HEK293 (cell line): Measurements from ENCODE around the gene C21orf91.

ENCODE experiments used
- HIC1 ChIP-seq: fragments of 450-650 bp; formaldehyde crosslinking; IDR thresholded peaks from 2 replicates; pipeline ENCODE4 v1.5.1; 2016; ENCODE audit warnings: missing biosample characterization, missing genetic modification characterization
- HOXC10 ChIP-seq: sonication (generic); formaldehyde crosslinking; IDR thresholded peaks from 2 replicates; pipeline ENCODE4 v1.8.1; 2023; ENCODE audit warnings: mild to moderate bottlenecking, missing genetic modification reagents
- IKZF3 ChIP-seq: fragments of 450-650 bp; IDR thresholded peaks from 2 replicates; pipeline ENCODE4 v1.5.0; 2018; ENCODE audit warnings: missing biosample characterization, mild to moderate bottlenecking, missing genetic modification characterization, moderate library complexity
- KLF1 ChIP-seq: fragments of 450-650 bp; formaldehyde crosslinking; IDR thresholded peaks from 2 replicates; pipeline ENCODE4 v1.5.1; 2016; ENCODE audit warnings: missing biosample characterization, missing genetic modification characterization
- KLF9 ChIP-seq: fragments of 450-650 bp; formaldehyde crosslinking; IDR thresholded peaks from 2 replicates; pipeline ENCODE4 v1.5.1; 2016; ENCODE audit warnings: missing biosample characterization, missing genetic modification characterization, low read depth
- MYNN ChIP-seq: fragments of 450-650 bp; formaldehyde crosslinking; IDR thresholded peaks from 2 replicates; pipeline ENCODE4 v1.5.1; 2016; ENCODE audit warnings: missing biosample characterization, missing genetic modification characterization, borderline replicate concordance
- PATZ1 ChIP-seq: fragments of 450-650 bp; formaldehyde crosslinking; IDR thresholded peaks from 2 replicates; pipeline ENCODE4 v1.5.1; 2016; ENCODE audit warnings: missing biosample characterization, missing genetic modification characterization
- SP2 ChIP-seq: fragments of 450-650 bp; formaldehyde crosslinking; IDR thresholded peaks from 2 replicates; pipeline ENCODE4 v1.5.1; 2016; ENCODE audit warnings: missing biosample characterization, missing genetic modification characterization
- ZBTB1 ChIP-seq: fragments of 450-650 bp; formaldehyde crosslinking; IDR thresholded peaks from 2 replicates; pipeline ENCODE4 v1.5.1; 2016; ENCODE audit warnings: missing biosample characterization, missing genetic modification characterization
- ZBTB21 ChIP-seq: fragments of 450-650 bp; formaldehyde crosslinking; IDR thresholded peaks from 2 replicates; pipeline ENCODE4 v1.5.1; 2017; ENCODE audit warnings: missing biosample characterization, missing genetic modification characterization
- ZBTB48 ChIP-seq: fragments of 450-650 bp; formaldehyde crosslinking; IDR thresholded peaks from 2 replicates; pipeline ENCODE4 v1.5.1; 2016; ENCODE audit warnings: missing biosample characterization, missing genetic modification characterization
- ZNF132 ChIP-seq: fragments of 450-650 bp; formaldehyde crosslinking; IDR thresholded peaks from 2 replicates; pipeline ENCODE4 v1.5.1; 2017; ENCODE audit warnings: missing biosample characterization, missing genetic modification characterization, borderline replicate concordance
- ZNF24 ChIP-seq: fragments of 450-650 bp; formaldehyde crosslinking; IDR thresholded peaks from 2 replicates; pipeline ENCODE4 v1.5.1; 2016; ENCODE audit warnings: missing biosample characterization, missing genetic modification characterization
- ZNF26 ChIP-seq: fragments of 450-650 bp; formaldehyde crosslinking; IDR thresholded peaks from 2 replicates; pipeline ENCODE4 v1.5.1; 2016; ENCODE audit warnings: missing biosample characterization, missing genetic modification characterization
- ZNF266 ChIP-seq: fragments of 450-650 bp; formaldehyde crosslinking; IDR thresholded peaks from 2 replicates; pipeline ENCODE4 v1.5.1; 2016; ENCODE audit warnings: missing biosample characterization, missing genetic modification characterization, low read depth
- ZNF335 ChIP-seq: fragments of 450-650 bp; formaldehyde crosslinking; conservative IDR thresholded peaks from 2 replicates; pipeline ENCODE4 v1.5.1; 2016; ENCODE audit warnings: missing biosample characterization, missing genetic modification characterization
- ZNF366 ChIP-seq: fragments of 450-650 bp; formaldehyde crosslinking; conservative IDR thresholded peaks from 2 replicates; pipeline ENCODE4 v1.5.1; 2016; ENCODE audit warnings: missing biosample characterization, missing genetic modification characterization
- ZNF391 ChIP-seq: fragments of 450-650 bp; formaldehyde crosslinking; IDR thresholded peaks from 2 replicates; pipeline ENCODE4 v1.5.1; 2016; ENCODE audit warnings: low read depth, missing biosample characterization, missing genetic modification characterization, borderline replicate concordance
- ZNF394 ChIP-seq: fragments of 450-650 bp; formaldehyde crosslinking; IDR thresholded peaks from 2 replicates; pipeline ENCODE4 v1.5.1; 2016; ENCODE audit warnings: missing biosample characterization, missing genetic modification characterization, mild to moderate bottlenecking, moderate library complexity, borderline replicate concordance
- ZNF449 ChIP-seq: fragments of 450-650 bp; formaldehyde crosslinking; IDR thresholded peaks from 2 replicates; pipeline ENCODE4 v1.5.1; 2017; ENCODE audit warnings: missing biosample characterization, mild to moderate bottlenecking, missing genetic modification characterization, moderate library complexity
- ZNF510 ChIP-seq: fragments of 450-650 bp; formaldehyde crosslinking; IDR thresholded peaks from 2 replicates; pipeline ENCODE4 v1.5.1; 2018; ENCODE audit warnings: mild to moderate bottlenecking, missing genetic modification characterization, missing biosample characterization; ENCODE audit not compliant: insufficient replicate concordance
- ZNF549 ChIP-seq: fragments of 450-650 bp; IDR thresholded peaks from 2 replicates; pipeline ENCODE4 v1.5.1; 2018; ENCODE audit warnings: missing biosample characterization, missing genetic modification characterization, mild to moderate bottlenecking, inconsistent platforms, moderate library complexity
- ZNF580 ChIP-seq: fragments of 450-650 bp; formaldehyde crosslinking; IDR thresholded peaks from 2 replicates; pipeline ENCODE4 v1.5.1; 2016; ENCODE audit warnings: missing biosample characterization, missing genetic modification characterization
- ZNF626 ChIP-seq: fragments of 450-650 bp; sonication (Bioruptor Pico); formaldehyde crosslinking; IDR thresholded peaks from 2 replicates; pipeline ENCODE4 v1.5.1; 2018; ENCODE audit warnings: missing biosample characterization, missing genetic modification characterization, inconsistent platforms
- ZNF639 ChIP-seq: fragments of 450-650 bp; formaldehyde crosslinking; IDR thresholded peaks from 2 replicates; pipeline ENCODE4 v1.5.1; 2016; ENCODE audit warnings: missing biosample characterization, missing genetic modification characterization
- ZNF658 ChIP-seq: fragments of 450-650 bp; formaldehyde crosslinking; IDR thresholded peaks from 2 replicates; pipeline ENCODE4; 2016; ENCODE audit warnings: missing biosample characterization, missing genetic modification characterization
- ZNF677 ChIP-seq: fragments of 450-650 bp; IDR thresholded peaks from 2 replicates; pipeline ENCODE4 v1.5.0; 2018; ENCODE audit warnings: missing biosample characterization, mild to moderate bottlenecking, missing genetic modification characterization, moderate library complexity
- ZNF777 ChIP-seq: fragments of 450-650 bp; formaldehyde crosslinking; IDR thresholded peaks from 2 replicates; pipeline ENCODE4 v1.5.1; 2017; ENCODE audit warnings: missing biosample characterization, missing genetic modification characterization, borderline replicate concordance
- ZNF791 ChIP-seq: fragments of 450-650 bp; formaldehyde crosslinking; IDR thresholded peaks from 2 replicates; pipeline ENCODE4 v1.5.1; 2016; ENCODE audit warnings: missing biosample characterization, missing genetic modification characterization
- ZNF830 ChIP-seq: fragments of 450-650 bp; IDR thresholded peaks from 2 replicates; pipeline ENCODE4 v1.5.0; 2018; ENCODE audit warnings: missing biosample characterization, missing genetic modification characterization, low read depth, mild to moderate bottlenecking, moderate library complexity

Gene C21orf91

GRCh38 chr21:17819114-17819876 lies at the start of gene C21orf91 (continued):
- TF ChIP-seq ZNF449 (tag by site-specific recombination) (no peak), ZBTB1 (no peak), MYNN (tag by site-specific recombination) (no peak), ZNF791 (tag by site-specific recombination) (no peak), ZNF677 (no peak), KLF9 (peak; percentile 48; the same call in 1 of the 2 replicates), HIC1 (tag by site-specific recombination) (peak; percentile 93), ZNF132 (tag by site-specific recombination) (no peak), HOXC10 (CRISPR knock-in tag) (no peak), ZNF266 (tag by site-specific recombination) (no peak), SP2 (peak; percentile 8; the same call in 1 of the 2 replicates), ZNF24 (tag by site-specific recombination) (no peak), ZNF830 (tag by site-specific recombination) (no peak), ZNF580 (tag by site-specific recombination) (no peak), PATZ1 (tag by site-specific recombination) (peak; percentile 94), IKZF3 (tag by site-specific recombination) (no peak), KLF1 (tag by site-specific recombination) (no peak), ZNF394 (tag by site-specific recombination) (peak; percentile 18; the same call in 1 of the 2 replicates), ZNF510 (tag by site-specific recombination) (no peak), ZNF549 (tag by site-specific recombination) (no peak), ZNF366 (tag by site-specific recombination) (peak; percentile 48; the same call in 1 of the 2 replicates), ZNF335 (tag by site-specific recombination) (peak; percentile 65), ZNF658 (tag by site-specific recombination) (no peak), ZBTB21 (no peak), ZNF391 (tag by site-specific recombination) (0 out of 2 replicates have a peak, but pooled peaks have one; percentile 57), ZBTB48 (tag by site-specific recombination) (no peak), ZNF639 (tag by site-specific recombination) (no peak), ZNF777 (tag by site-specific recombination) (no peak), ZNF26 (tag by site-specific recombination) (no peak), ZNF626 (tag by site-specific recombination) (no peak)
